ENCODE measurements around the gene COL4A6. TPM values are rescaled to one million over a fixed set of nuclear protein-coding genes. Genes with fewer than 3 reads are reported as not detected.

Gene COL4A6
- total and polyA plus RNA-seq, 2 of the 4 experiments (the other 2 are of a cell fraction) = 0.36 to 0.74 TPM

- intact Hi-C loops (cut with micrococcal nuclease) = no loop called here
- Histone ChIP-seq H3K4me2 (ENCODE audit: low read depth, low read length) (no peak overlapping the region), H3K27ac (ENCODE audit: insufficient read depth, low read length) (no peak overlapping the region), H3K9me1 (ENCODE audit: insufficient read depth, low read length) (no peaks in the 10 kb centered on the region; the same call in none of the 2 replicates), H3K4me3 (ENCODE audit: insufficient read depth, low read depth, low read length) (no peak overlapping the region), H2BK5ac (ENCODE audit: low read depth, low read length, poor library complexity, severe bottlenecking) (no peak overlapping the region), H3K18ac (ENCODE audit: low read depth, low read length) (no peak overlapping the region), H4K5ac (ENCODE audit: low read depth, low read length) (no peak overlapping the region), H2BK15ac (ENCODE audit: low read depth, low read length) (no peak overlapping the region), H3K56ac (ENCODE audit: extremely low read depth, insufficient read depth, low read length) (no peak overlapping the region), H3K79me1 (ENCODE audit: low read depth in 1 of 2, low read length in 2 of 2) (peaks cover 0 to 7% of the 10 kb centered on the region in 2 experiments; a peak in 1 of 4 replicates), H2BK120ac (ENCODE audit: low read depth, low read length) (0 out of 2 replicates have a peak overlapping the region, but pooled peaks have one; percentile 8), H3K4ac (ENCODE audit: low read depth, low read length) (no peak overlapping the region), H3K36me3 (ENCODE audit: control insufficient read depth, insufficient read depth, low read length) (0 out of 2 replicates have a peak, but pooled peaks cover 2% of the 10 kb centered on the region), H3K14ac (replicated peaks; ENCODE audit: low read depth, low read length) (no peak overlapping the region), H2BK20ac (ENCODE audit: low read depth, low read length) (no peak overlapping the region), H4K20me1 (ENCODE audit: insufficient read depth, low read length) (no peaks in the 10 kb centered on the region; the same call in 1 of the 2 replicates), H2AK9ac (replicated peaks; ENCODE audit: low read depth, low read length, poor library complexity) (no peak overlapping the region), H2AK5ac (ENCODE audit: low read depth, low read length) (no peak overlapping the region), H4K8ac (ENCODE audit: low read depth in 2 of 2, low read length in 2 of 2) (no peak overlapping the region; a peak in 1 of 4 replicates), H3K23ac (ENCODE audit: low read depth, low read length) (no peak overlapping the region), H3K9me3 (ENCODE audit: control insufficient read depth, insufficient read depth, low read length) (no peaks in the 10 kb centered on the region), H3K9ac (ENCODE audit: low read depth, low read length) (no peak overlapping the region), H3K27me3 (ENCODE audit: control insufficient read depth, insufficient read depth, low read length) (no peaks in the 10 kb centered on the region), H2AFZ (replicated peaks; ENCODE audit: low read length, poor library complexity) (no peak overlapping the region), H4K91ac (ENCODE audit: insufficient read depth, low read depth, low read length) (no peak overlapping the region), H3K4me1 (ENCODE audit: control insufficient read depth, insufficient read depth, low read length) (no peaks in the 10 kb centered on the region)
- POLR2A ChIA-PET (ENCODE audit: unreplicated experiment) = no interaction called here
- CTCF ChIA-PET = no interaction called here
- dilution Hi-C loops (cut with HindIII; ENCODE audit: low sequenced_read_pairs, unreplicated experiment) = no loop called here
- peak; percentile 72 for ATAC-seq (ENCODE audit: low read depth)
- in situ Hi-C loops (cut with MboI; ENCODE audit: low sequenced_read_pairs) = no loop called here
- no peak for TF ChIP-seq POLR2A (IDR thresholded peaks at IDR 0.05; ENCODE audit: low read depth, low read length)
- TF ChIP-seq BHLHE40 (IDR thresholded peaks at IDR 0.05; ENCODE audit: low read depth, low read length) = no peak
- no peak for TF ChIP-seq ELK1 (IDR thresholded peaks at IDR 0.05; ENCODE audit: borderline replicate concordance, low read depth, low read length)
- no peak for TF ChIP-seq USF2 (IDR thresholded peaks at IDR 0.05; ENCODE audit: low read depth, low read length)
- TF ChIP-seq MAFK (IDR thresholded peaks at IDR 0.05; ENCODE audit: low read depth, low read length) = no peak
- no peak for TF ChIP-seq RAD21 (IDR thresholded peaks at IDR 0.05; ENCODE audit: low read length)
- TF ChIP-seq MAZ (IDR thresholded peaks at IDR 0.05; ENCODE audit: borderline replicate concordance, low read depth, low read length) = no peak
- no peak for TF ChIP-seq RFX5 (IDR thresholded peaks at IDR 0.05; ENCODE audit: low read depth, low read length)
- TF ChIP-seq, protein P1, sequence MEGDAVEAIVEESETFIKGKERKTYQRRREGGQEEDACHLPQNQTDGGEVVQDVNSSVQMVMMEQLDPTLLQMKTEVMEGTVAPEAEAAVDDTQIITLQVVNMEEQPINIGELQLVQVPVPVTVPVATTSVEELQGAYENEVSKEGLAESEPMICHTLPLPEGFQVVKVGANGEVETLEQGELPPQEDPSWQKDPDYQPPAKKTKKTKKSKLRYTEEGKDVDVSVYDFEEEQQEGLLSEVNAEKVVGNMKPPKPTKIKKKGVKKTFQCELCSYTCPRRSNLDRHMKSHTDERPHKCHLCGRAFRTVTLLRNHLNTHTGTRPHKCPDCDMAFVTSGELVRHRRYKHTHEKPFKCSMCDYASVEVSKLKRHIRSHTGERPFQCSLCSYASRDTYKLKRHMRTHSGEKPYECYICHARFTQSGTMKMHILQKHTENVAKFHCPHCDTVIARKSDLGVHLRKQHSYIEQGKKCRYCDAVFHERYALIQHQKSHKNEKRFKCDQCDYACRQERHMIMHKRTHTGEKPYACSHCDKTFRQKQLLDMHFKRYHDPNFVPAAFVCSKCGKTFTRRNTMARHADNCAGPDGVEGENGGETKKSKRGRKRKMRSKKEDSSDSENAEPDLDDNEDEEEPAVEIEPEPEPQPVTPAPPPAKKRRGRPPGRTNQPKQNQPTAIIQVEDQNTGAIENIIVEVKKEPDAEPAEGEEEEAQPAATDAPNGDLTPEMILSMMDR (conservative IDR thresholded peaks at IDR 0.05; ENCODE audit: low read depth, low read length) = no peak
- no peak for TF ChIP-seq MXI1 (IDR thresholded peaks at IDR 0.05; ENCODE audit: borderline replicate concordance, low read depth, low read length)
- TF ChIP-seq RCOR1 (IDR thresholded peaks at IDR 0.05; ENCODE audit: insufficient replicate concordance, low read length) = no peak
- no peak for TF ChIP-seq SMC3 (IDR thresholded peaks at IDR 0.05; ENCODE audit: low read depth, low read length)
- TF ChIP-seq CEBPB (IDR thresholded peaks at IDR 0.05; ENCODE audit: low read depth, low read length) = no peak
- TF ChIP-seq NFE2L2 (IDR thresholded peaks at IDR 0.05; ENCODE audit: low read depth, low read length) = no peak
- BruUV-seq (replicated peaks) = no TSS peak
- DNase-seq = no peak
- no CpG with 5 or more reads among the region's 3 CpGs for WGBS, 2 experiments (ENCODE audit: extremely low coverage in 2 of 2, insufficient read length in 1 of 2)
Observed at GRCh38 chrX:108464604-108465003, 26.4 kb upstream of the COL4A6 start.
